HepG2 (cell line): ENCODE data around the gene SYNDIG1. TPM values are rescaled to one million over a fixed set of nuclear protein-coding genes. Genes with fewer than 3 reads are reported as not detected.

Source experiments
- AGO1 ChIP-seq: fragments of 200-400 bp; formaldehyde crosslinking; IDR thresholded peaks from 2 replicates; pipeline ENCODE4 v1.6.1; 2017; ENCODE audit warnings: mild to moderate bottlenecking, low read depth, low read length, moderate library complexity; ENCODE audit not compliant: poor library complexity, severe bottlenecking
- MTA1 ChIP-seq: sonication (generic); formaldehyde crosslinking; IDR thresholded peaks from 2 replicates; pipeline ENCODE4 v1.4.0; 2020; ENCODE audit warnings: missing genetic modification reagents, mild to moderate bottlenecking, borderline replicate concordance
- TEAD2 ChIP-seq: sonication (generic); formaldehyde crosslinking; IDR thresholded peaks from 2 replicates; pipeline ENCODE4 v1.9.0; 2021; ENCODE audit warnings: missing genetic modification reagents
- polyA plus RNA-seq, 8 experiments: library from polyadenylated mRNA; depleted of rRNA in 3 of 8; stranded (reverse) in 7 of 8; unstranded in 1 of 8; fragments of >200 nt; fragmentation: Illumina TruSeq in 4 of 8; extraction: Trizol in 4 of 8; gene quantifications; 2 replicates each; pipeline versions ENCODE4 v1.2.1 to v1.2.3, GENCODE V29; 2011 to 2016; ENCODE audit warnings: low read depth in 4 of 8, missing spikeins in 1 of 8, mixed read lengths in 1 of 8; ENCODE audit not compliant: insufficient read depth in 1 of 8
- total RNA-seq, 5 experiments: library from RNA; depleted of rRNA; stranded (reverse); fragments of >200 nt; fragmentation: Illumina TruSeq; extraction: Trizol; gene quantifications; 2 replicates each; pipeline ENCODE4 v1.2.3, GENCODE V29; 2016; ENCODE audit warnings: low read depth in 1 of 5
- TF ChIP-seq, protein P1 (sequence below): sonication (generic); formaldehyde crosslinking; IDR thresholded peaks from 2 replicates; pipeline ENCODE4 v1.4.0; 2020; ENCODE audit warnings: missing genetic modification reagents
- TF ChIP-seq, protein P2 (sequence below): fragments of 450-650 bp; IDR thresholded peaks from 2 replicates; pipeline ENCODE4 v1.6.1; 2016
- TF ChIP-seq, protein P3 (sequence below): sonication (generic); formaldehyde crosslinking; IDR thresholded peaks from 2 replicates; pipeline ENCODE4 v1.8.0; 2022; ENCODE audit warnings: missing genetic modification reagents, mild to moderate bottlenecking, moderate library complexity, borderline replicate concordance
- TF ChIP-seq, protein P4 (sequence below): sonication (generic); formaldehyde crosslinking; IDR thresholded peaks from 2 replicates; pipeline ENCODE4 v1.4.0; 2020; ENCODE audit warnings: low read depth, mild to moderate bottlenecking, missing genetic modification reagents
- TF ChIP-seq, protein P5 (sequence below): sonication (generic); formaldehyde crosslinking; IDR thresholded peaks from 2 replicates; pipeline ENCODE4 v1.4.0; 2020; ENCODE audit warnings: missing genetic modification reagents

SYNDIG1 gene
- total and polyA plus RNA-seq, 2 of the 13 experiments (the other 11 are each of a cell fraction or from before 2014, with no cell fraction given): not detected

DNA sequence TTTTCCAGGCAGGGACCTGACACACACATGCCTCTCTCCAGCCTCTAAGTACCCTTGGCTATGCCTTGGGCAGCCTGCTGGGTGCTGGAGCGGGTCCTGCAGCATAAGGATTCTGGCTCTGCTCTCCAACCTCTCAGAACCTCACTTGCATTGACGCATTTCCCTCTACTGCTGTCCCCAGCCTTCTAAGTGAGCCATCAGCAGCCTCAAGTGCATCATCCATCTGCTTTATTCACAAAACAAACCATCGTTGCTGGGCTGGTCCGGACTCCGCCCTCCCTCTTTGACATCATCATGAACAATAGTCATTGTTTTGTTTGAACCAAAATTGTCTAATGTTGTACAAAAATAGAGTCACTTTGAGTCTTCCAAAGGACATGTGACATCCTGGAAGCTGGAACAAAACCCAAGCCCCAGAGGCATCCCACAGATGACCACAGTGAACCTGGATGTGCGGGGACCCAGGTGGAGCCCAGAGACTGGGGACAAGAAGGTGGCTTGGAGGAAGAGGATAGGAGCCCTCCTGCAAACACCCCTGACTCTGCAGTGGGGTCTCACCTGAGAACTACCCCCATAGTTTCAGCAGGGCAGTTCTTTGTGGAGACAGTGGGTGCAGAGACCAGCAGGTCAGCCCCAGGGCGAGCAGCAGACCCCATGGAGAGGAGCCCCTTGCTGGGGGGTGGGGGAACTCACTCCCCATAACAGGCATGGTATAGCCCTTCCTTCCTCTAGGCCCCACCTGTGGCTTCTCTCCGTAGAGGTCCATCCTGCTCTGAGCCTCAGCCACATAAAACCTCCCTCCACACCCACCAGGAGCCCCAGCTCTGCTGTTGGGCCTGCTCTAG, 230.1 kb downstream of the SYNDIG1 start (continued):
- TF ChIP-seq, protein P1, sequence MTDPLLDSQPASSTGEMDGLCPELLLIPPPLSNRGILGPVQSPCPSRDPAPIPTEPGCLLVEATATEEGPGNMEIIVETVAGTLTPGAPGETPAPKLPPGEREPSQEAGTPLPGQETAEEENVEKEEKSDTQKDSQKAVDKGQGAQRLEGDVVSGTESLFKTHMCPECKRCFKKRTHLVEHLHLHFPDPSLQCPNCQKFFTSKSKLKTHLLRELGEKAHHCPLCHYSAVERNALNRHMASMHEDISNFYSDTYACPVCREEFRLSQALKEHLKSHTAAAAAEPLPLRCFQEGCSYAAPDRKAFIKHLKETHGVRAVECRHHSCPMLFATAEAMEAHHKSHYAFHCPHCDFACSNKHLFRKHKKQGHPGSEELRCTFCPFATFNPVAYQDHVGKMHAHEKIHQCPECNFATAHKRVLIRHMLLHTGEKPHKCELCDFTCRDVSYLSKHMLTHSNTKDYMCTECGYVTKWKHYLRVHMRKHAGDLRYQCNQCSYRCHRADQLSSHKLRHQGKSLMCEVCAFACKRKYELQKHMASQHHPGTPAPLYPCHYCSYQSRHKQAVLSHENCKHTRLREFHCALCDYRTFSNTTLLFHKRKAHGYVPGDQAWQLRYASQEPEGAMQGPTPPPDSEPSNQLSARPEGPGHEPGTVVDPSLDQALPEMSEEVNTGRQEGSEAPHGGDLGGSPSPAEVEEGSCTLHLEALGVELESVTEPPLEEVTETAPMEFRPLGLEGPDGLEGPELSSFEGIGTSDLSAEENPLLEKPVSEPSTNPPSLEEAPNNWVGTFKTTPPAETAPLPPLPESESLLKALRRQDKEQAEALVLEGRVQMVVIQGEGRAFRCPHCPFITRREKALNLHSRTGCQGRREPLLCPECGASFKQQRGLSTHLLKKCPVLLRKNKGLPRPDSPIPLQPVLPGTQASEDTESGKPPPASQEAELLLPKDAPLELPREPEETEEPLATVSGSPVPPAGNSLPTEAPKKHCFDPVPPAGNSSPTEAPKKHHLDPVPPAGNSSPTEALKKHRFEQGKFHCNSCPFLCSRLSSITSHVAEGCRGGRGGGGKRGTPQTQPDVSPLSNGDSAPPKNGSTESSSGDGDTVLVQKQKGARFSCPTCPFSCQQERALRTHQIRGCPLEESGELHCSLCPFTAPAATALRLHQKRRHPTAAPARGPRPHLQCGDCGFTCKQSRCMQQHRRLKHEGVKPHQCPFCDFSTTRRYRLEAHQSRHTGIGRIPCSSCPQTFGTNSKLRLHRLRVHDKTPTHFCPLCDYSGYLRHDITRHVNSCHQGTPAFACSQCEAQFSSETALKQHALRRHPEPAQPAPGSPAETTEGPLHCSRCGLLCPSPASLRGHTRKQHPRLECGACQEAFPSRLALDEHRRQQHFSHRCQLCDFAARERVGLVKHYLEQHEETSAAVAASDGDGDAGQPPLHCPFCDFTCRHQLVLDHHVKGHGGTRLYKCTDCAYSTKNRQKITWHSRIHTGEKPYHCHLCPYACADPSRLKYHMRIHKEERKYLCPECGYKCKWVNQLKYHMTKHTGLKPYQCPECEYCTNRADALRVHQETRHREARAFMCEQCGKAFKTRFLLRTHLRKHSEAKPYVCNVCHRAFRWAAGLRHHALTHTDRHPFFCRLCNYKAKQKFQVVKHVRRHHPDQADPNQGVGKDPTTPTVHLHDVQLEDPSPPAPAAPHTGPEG (CRISPR knock-in tag): no peak
- TF ChIP-seq AGO1 (no peak), TEAD2 (CRISPR knock-in tag) (no peak), MTA1 (CRISPR knock-in tag) (no peak)
- TF ChIP-seq, protein P2, sequence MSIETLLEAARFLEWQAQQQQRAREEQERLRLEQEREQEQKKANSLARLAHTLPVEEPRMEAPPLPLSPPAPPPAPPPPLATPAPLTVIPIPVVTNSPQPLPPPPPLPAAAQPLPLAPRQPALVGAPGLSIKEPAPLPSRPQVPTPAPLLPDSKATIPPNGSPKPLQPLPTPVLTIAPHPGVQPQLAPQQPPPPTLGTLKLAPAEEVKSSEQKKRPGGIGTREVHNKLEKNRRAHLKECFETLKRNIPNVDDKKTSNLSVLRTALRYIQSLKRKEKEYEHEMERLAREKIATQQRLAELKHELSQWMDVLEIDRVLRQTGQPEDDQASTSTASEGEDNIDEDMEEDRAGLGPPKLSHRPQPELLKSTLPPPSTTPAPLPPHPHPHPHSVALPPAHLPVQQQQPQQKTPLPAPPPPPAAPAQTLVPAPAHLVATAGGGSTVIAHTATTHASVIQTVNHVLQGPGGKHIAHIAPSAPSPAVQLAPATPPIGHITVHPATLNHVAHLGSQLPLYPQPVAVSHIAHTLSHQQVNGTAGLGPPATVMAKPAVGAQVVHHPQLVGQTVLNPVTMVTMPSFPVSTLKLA: no peak
- TF ChIP-seq, protein P3, sequence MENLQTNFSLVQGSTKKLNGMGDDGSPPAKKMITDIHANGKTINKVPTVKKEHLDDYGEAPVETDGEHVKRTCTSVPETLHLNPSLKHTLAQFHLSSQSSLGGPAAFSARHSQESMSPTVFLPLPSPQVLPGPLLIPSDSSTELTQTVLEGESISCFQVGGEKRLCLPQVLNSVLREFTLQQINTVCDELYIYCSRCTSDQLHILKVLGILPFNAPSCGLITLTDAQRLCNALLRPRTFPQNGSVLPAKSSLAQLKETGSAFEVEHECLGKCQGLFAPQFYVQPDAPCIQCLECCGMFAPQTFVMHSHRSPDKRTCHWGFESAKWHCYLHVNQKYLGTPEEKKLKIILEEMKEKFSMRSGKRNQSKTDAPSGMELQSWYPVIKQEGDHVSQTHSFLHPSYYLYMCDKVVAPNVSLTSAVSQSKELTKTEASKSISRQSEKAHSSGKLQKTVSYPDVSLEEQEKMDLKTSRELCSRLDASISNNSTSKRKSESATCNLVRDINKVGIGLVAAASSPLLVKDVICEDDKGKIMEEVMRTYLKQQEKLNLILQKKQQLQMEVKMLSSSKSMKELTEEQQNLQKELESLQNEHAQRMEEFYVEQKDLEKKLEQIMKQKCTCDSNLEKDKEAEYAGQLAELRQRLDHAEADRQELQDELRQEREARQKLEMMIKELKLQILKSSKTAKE (CRISPR knock-in tag): no peak
- TF ChIP-seq, protein P4, sequence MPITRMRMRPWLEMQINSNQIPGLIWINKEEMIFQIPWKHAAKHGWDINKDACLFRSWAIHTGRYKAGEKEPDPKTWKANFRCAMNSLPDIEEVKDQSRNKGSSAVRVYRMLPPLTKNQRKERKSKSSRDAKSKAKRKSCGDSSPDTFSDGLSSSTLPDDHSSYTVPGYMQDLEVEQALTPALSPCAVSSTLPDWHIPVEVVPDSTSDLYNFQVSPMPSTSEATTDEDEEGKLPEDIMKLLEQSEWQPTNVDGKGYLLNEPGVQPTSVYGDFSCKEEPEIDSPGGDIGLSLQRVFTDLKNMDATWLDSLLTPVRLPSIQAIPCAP (CRISPR knock-in tag): no peak
- TF ChIP-seq, protein P5, sequence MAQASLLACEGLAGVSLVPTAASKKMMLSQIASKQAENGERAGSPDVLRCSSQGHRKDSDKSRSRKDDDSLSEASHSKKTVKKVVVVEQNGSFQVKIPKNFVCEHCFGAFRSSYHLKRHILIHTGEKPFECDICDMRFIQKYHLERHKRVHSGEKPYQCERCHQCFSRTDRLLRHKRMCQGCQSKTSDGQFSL (CRISPR knock-in tag): no peak
